ENCODE data around the gene SLC41A1.

DNA sequence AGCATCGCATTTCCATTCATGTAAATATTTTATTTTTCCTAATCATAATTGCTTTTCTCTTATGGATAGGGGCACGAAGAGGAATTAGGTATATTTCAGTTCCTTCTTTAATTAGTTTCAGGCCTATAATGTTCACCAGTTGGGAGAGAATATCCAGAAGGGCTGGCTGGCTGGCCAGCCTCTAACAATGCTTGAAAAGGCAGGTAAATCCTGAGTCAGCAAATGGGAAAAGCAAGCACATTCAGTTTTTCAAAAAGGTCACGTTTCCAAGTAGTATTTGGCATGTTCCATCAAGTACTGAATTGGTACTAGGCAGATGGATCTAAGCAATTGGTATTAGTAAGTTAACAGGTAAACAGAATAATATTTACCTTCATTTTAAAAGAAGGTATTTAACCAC lies 45.8 kb downstream of the SLC41A1 start:
- no peak for TF ChIP-seq EP300 (IDR thresholded peaks at IDR 0.05)
- TF ChIP-seq, protein P1, sequence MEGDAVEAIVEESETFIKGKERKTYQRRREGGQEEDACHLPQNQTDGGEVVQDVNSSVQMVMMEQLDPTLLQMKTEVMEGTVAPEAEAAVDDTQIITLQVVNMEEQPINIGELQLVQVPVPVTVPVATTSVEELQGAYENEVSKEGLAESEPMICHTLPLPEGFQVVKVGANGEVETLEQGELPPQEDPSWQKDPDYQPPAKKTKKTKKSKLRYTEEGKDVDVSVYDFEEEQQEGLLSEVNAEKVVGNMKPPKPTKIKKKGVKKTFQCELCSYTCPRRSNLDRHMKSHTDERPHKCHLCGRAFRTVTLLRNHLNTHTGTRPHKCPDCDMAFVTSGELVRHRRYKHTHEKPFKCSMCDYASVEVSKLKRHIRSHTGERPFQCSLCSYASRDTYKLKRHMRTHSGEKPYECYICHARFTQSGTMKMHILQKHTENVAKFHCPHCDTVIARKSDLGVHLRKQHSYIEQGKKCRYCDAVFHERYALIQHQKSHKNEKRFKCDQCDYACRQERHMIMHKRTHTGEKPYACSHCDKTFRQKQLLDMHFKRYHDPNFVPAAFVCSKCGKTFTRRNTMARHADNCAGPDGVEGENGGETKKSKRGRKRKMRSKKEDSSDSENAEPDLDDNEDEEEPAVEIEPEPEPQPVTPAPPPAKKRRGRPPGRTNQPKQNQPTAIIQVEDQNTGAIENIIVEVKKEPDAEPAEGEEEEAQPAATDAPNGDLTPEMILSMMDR (IDR thresholded peaks at IDR 0.05) = no peak
